Activated T-cell treated with anti-CD3 and anti-CD28 coated beads, Interleukin-2, amount 50 U/mL, for 72 hours (primary cell): Measurements from ENCODE around the gene MAP2K6. TPM values are rescaled to one million over a fixed set of nuclear protein-coding genes. Genes with fewer than 3 reads are reported as not detected.

ENCODE experiments used
- ATAC-seq, 2 donors: fragments of 150-1000 bp; cut with Tn5 transposase; replicated peaks in 1 of 2; 2 replicates each; pipeline ENCODE4 v1.10.0; 2021; ENCODE audit warnings: moderate library complexity in 2 of 2, mild to moderate bottlenecking in 1 of 2
- DNase-seq, 2 donors: peaks; one replicate each; pipeline ENCODE4 v3.0.0; 2021 to 2022; ENCODE audit warnings: mixed read lengths in 1 of 2
- H3K27ac Mint-ChIP-seq: one replicate; pipeline ENCODE4 v1.8.0; 2022; ENCODE audit warnings: mild to moderate bottlenecking, moderate library complexity, mixed read lengths
- H3K27me3 Mint-ChIP-seq: one replicate; pipeline ENCODE4 v1.8.0; 2022; ENCODE audit warnings: low read depth, mixed read lengths
- H3K36me3 Mint-ChIP-seq, 2 donors: one replicate each; pipeline ENCODE4 v1.8.0; 2022; ENCODE audit warnings: mixed read lengths in 2 of 2, mild to moderate bottlenecking in 1 of 2; ENCODE audit not compliant: insufficient read depth in 2 of 2
- H3K4me1 Mint-ChIP-seq: one replicate; pipeline ENCODE4 v1.8.0; 2022; ENCODE audit warnings: low read depth, mixed read lengths
- H3K4me3 Mint-ChIP-seq, 2 donors: one replicate each; pipeline ENCODE4 v1.8.0; 2022; ENCODE audit warnings: mild to moderate bottlenecking in 2 of 2, mixed read lengths in 2 of 2, moderate library complexity in 2 of 2
- H3K9me3 Mint-ChIP-seq, 2 donors: one replicate each; pipeline ENCODE4 v1.8.0; 2022; ENCODE audit warnings: mixed read lengths in 2 of 2
- total RNA-seq, 2 donors: library from RNA; stranded (reverse); gene quantifications; one replicate each; pipeline ENCODE4 v1.2.3, GENCODE V29; 2022

Gene MAP2K6
- 1 to 10 TPM; 2.2 to 3.5 TPM for total RNA-seq

DNA sequence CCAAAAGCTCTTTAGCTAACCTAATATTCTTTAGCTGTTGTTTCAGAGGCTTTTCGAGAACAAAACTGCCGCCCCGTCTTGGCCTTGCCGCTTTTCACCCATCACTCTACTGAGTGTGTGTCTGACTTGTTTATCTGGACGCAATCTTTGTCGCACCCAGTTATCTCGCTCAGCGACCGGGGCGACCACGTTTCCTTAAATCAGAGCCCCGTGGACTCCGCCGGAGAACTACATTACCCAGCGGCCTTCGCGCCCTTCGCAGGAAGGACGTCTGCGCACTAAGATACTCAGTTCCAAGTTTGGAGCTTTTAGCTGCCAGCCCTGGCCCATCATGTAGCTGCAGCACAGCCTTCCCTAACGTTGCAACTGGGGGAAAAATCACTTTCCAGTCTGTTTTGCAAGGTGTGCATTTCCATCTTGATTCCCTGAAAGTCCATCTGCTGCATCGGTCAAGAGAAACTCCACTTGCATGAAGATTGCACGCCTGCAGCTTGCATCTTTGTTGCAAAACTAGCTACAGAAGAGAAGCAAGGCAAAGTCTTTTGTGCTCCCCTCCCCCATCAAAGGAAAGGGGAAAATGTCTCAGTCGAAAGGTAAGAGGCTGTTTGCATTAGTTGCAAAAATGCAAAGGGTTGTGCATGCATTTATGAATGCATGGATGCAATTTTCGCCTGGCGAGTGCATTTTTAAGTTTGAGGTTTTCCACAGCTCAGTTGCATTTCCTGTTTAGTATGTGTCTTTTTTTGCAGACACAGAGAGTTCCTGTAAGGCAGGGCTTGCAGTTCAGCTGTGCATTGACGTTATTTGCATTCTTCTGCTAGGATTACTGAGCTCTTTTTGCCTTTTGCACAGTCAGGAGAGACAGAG, at the start of gene MAP2K6:
MAP2K6 (plus strand) TSS at position 290 of the 867 bp plus-strand sequence; CDS start at position 578, 288 bp downstream.
- Mint-ChIP-seq H3K36me3 (no peaks in the 10 kb centered on the region), H3K9me3 (no peaks in the 10 kb centered on the region), H3K27ac (no peak within 1 kb of the TSS), H3K4me3 (no peak within 1 kb of the TSS), H3K27me3 (no peaks in the 10 kb centered on the region), H3K4me1 (peaks cover 12% of the 10 kb centered on the region)
- DNase-seq (peak; percentile 78 to 82), ATAC-seq (peak; percentile 97 to 99)

GRCh38 chr17:69367298-69367697, 47.2 kb upstream of the MAP2K6 start:
- Mint-ChIP-seq H3K4me1 (no peaks in the 10 kb centered on the region), H3K27me3 (no peaks in the 10 kb centered on the region)

DNA sequence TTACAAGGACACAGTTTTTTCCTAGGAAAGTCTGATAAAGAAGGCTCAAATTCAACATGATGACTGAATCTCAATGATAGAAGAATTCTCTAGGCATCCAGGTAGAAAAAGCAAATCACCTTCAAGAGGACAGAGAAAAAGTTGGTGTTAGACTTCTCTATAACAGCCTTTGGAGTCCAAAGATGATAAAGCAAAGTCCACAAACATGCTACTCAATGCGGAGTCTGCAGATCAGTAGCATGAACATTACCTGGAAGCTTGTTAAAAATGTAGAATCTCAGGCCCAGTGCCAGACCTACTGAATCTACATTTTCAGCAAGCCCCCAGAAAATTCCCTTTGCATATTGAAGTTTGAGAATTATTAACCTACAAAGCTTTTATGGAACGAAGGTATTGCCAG, 41.4 kb upstream of the MAP2K6 start:
- Mint-ChIP-seq H3K36me3 (no peaks in the 10 kb centered on the region), H3K4me3 (no peak overlapping the region), H3K9me3 (no peaks in the 10 kb centered on the region), H3K27ac (no peak overlapping the region), H3K4me1 (no peaks in the 10 kb centered on the region), H3K27me3 (no peaks in the 10 kb centered on the region)
- DNase-seq, result no peak
- ATAC-seq, result no peak

More at GRCh38 chr17:69367298-69367697, 47.2 kb upstream of the MAP2K6 start:
- Mint-ChIP-seq H3K27ac (peak overlapping the region; percentile 23), H3K36me3 (no peaks in the 10 kb centered on the region), H3K4me3 (no peak overlapping the region), H3K9me3 (no peaks in the 10 kb centered on the region)
- no peak for DNase-seq
- ATAC-seq, result no peak

GRCh38 chr17:69375229-69375628, 39.3 kb upstream of the MAP2K6 start:
- DNase-seq (no peak), ATAC-seq (no peak)
- no peak overlapping the region for H3K27ac Mint-ChIP-seq
- H3K4me3 Mint-ChIP-seq, result no peak overlapping the region
- no peaks in the 10 kb centered on the region for H3K4me1 Mint-ChIP-seq
- H3K9me3 Mint-ChIP-seq, result no peaks in the 10 kb centered on the region
- H3K36me3 Mint-ChIP-seq, result no peaks in the 10 kb centered on the region
- no peaks in the 10 kb centered on the region for H3K27me3 Mint-ChIP-seq

- H3K27me3 Mint-ChIP-seq, result peaks cover 11% of the 10 kb centered on the region
- no peaks in the 10 kb centered on the region for H3K4me1 Mint-ChIP-seq
- H3K9me3 Mint-ChIP-seq, result no peaks in the 10 kb centered on the region
- no peak overlapping the region for H3K4me3 Mint-ChIP-seq
- H3K36me3 Mint-ChIP-seq, result no peaks in the 10 kb centered on the region
- H3K27ac Mint-ChIP-seq, result no peak overlapping the region
- DNase-seq (no peak), ATAC-seq (no peak)
Observed at GRCh38 chr17:69388822-69389442, 25.6 kb upstream of the MAP2K6 start.

DNA sequence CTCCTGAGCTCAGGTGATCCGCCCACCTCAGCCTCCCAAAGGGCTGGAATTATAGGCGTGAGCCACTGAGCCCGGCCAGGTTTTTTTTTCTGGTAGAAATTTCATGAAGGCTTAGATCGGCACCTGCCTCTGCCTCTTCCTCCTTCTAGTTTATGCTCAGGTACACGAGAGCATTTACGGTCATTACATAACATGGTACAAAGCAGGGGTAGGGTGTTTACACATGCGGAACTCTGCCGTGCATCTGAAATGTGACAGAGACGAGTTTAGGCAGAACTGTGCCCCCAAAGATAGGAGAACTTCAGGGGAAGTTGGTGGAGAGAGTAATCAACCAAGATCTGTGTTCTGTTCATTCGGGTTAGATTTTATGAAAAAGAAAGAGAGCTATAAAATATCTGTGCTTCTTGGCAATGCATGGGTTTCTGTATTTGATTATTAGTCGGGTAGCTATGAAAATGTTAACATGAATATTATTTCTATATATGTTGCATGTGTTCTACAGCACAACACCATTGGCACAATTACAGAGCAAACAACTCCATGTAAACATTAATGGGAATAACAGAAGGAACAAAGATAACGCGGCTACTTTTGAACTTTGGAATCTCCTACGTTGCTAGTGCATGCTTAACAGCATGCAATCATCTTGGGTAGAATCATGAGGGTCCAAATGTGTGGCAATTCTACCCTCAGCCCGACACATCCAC, 23.5 kb upstream of the MAP2K6 start:
- Mint-ChIP-seq H3K4me3 (no peak overlapping the region), H3K27me3 (peaks cover 11% of the 10 kb centered on the region), H3K36me3 (no peaks in the 10 kb centered on the region), H3K4me1 (no peaks in the 10 kb centered on the region), H3K9me3 (no peaks in the 10 kb centered on the region), H3K27ac (no peak overlapping the region)
- DNase-seq (no peak), ATAC-seq (no peak)

GRCh38 chr17:69401251-69401650, 13.2 kb upstream of the MAP2K6 start:
- peak; percentile 69 to 85 for ATAC-seq
- Mint-ChIP-seq H3K9me3 (no peaks in the 10 kb centered on the region), H3K27ac (no peak overlapping the region), H3K36me3 (no peaks in the 10 kb centered on the region), H3K4me3 (peak overlapping the region in 1 of 2 donors; percentile 43), H3K27me3 (no peaks in the 10 kb centered on the region), H3K4me1 (peaks cover 10% of the 10 kb centered on the region)
- DNase-seq, result peak in 1 of 2 donors; percentile 9

GRCh38 chr17:69402052-69402451, 12.4 kb upstream of the MAP2K6 start:
- ATAC-seq, result no peak
- no peak for DNase-seq
- H3K9me3 Mint-ChIP-seq, result no peaks in the 10 kb centered on the region
- H3K4me1 Mint-ChIP-seq, result peaks cover 10% of the 10 kb centered on the region
- no peak overlapping the region for H3K27ac Mint-ChIP-seq
- H3K27me3 Mint-ChIP-seq, result no peaks in the 10 kb centered on the region
- no peak overlapping the region for H3K4me3 Mint-ChIP-seq
- no peaks in the 10 kb centered on the region for H3K36me3 Mint-ChIP-seq

- ATAC-seq (no peak), DNase-seq (no peak)
- no peak overlapping the region for H3K4me3 Mint-ChIP-seq
- no peaks in the 10 kb centered on the region for H3K36me3 Mint-ChIP-seq
- no peaks in the 10 kb centered on the region for H3K9me3 Mint-ChIP-seq
- H3K27me3 Mint-ChIP-seq, result no peaks in the 10 kb centered on the region
- H3K27ac Mint-ChIP-seq, result no peak overlapping the region
- H3K4me1 Mint-ChIP-seq, result peaks cover 10% of the 10 kb centered on the region
Observed at GRCh38 chr17:69404399-69404798, 10.1 kb upstream of the MAP2K6 start.

- H3K36me3 Mint-ChIP-seq, result no peaks in the 10 kb centered on the region
- peaks cover 10% of the 10 kb centered on the region for H3K4me1 Mint-ChIP-seq
- H3K27me3 Mint-ChIP-seq, result no peaks in the 10 kb centered on the region
- DNase-seq (no peak), ATAC-seq (no peak)
- no peaks in the 10 kb centered on the region for H3K9me3 Mint-ChIP-seq
- no peak overlapping the region for H3K4me3 Mint-ChIP-seq
- H3K27ac Mint-ChIP-seq, result no peak overlapping the region
Observed at GRCh38 chr17:69405096-69405495, 9.4 kb upstream of the MAP2K6 start.

- no peak overlapping the region for H3K27ac Mint-ChIP-seq
- peaks cover 11% of the 10 kb centered on the region for H3K4me1 Mint-ChIP-seq
- ATAC-seq (no peak), DNase-seq (no peak)
- no peaks in the 10 kb centered on the region for H3K27me3 Mint-ChIP-seq
- H3K4me3 Mint-ChIP-seq, result no peak overlapping the region
- no peaks in the 10 kb centered on the region for H3K9me3 Mint-ChIP-seq
- no peaks in the 10 kb centered on the region for H3K36me3 Mint-ChIP-seq
Observed at GRCh38 chr17:69406941-69407340, 7.6 kb upstream of the MAP2K6 start.

- no peaks in the 10 kb centered on the region for H3K36me3 Mint-ChIP-seq
- H3K4me3 Mint-ChIP-seq, result no peak overlapping the region
- H3K9me3 Mint-ChIP-seq, result no peaks in the 10 kb centered on the region
- DNase-seq (no peak), ATAC-seq (no peak)
- H3K27me3 Mint-ChIP-seq, result no peaks in the 10 kb centered on the region
- peaks cover 12% of the 10 kb centered on the region for H3K4me1 Mint-ChIP-seq
- no peak overlapping the region for H3K27ac Mint-ChIP-seq
Observed at GRCh38 chr17:69407759-69408158, 6.7 kb upstream of the MAP2K6 start.

DNA sequence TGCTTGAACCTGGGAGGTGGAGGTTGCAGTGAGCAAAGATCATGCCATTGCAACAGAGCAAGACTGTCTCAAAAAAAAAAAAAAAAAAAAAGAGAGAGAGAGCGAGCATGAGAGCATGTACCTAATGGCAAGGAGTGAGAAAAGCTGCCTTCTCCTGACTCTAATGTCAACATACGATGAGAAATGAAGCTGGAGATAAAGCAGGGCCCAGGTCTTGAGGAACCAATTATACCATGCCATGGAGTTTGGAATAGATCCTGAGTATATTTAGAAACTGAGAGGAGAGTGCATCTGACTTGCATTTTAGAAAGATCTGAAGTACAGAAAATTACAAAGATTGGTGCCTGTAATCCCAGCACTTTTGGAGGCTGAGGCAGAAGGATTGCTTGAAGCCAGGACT, 3.8 kb upstream of the MAP2K6 start:
- peaks cover 12% of the 10 kb centered on the region for H3K4me1 Mint-ChIP-seq

More for the DNA sequence above, 3.8 kb upstream of the MAP2K6 start:
- H3K27ac Mint-ChIP-seq, result no peak overlapping the region
- no peaks in the 10 kb centered on the region for H3K9me3 Mint-ChIP-seq
- H3K4me3 Mint-ChIP-seq, result no peak overlapping the region
- ATAC-seq, result no peak
- no peak for DNase-seq
- no peaks in the 10 kb centered on the region for H3K36me3 Mint-ChIP-seq
- no peaks in the 10 kb centered on the region for H3K27me3 Mint-ChIP-seq
